Kidney (tissue), 14 donors: ENCODE results near the gene C7orf57. TPM values are rescaled to one million over a fixed set of nuclear protein-coding genes. Genes with fewer than 3 reads are reported as not detected.

Source experiments
- DNase-seq, 5 donors: peaks; one replicate each; pipeline ENCODE4 v3.0.0-alpha.2; 2013 to 2020
- FAIRE-seq: peaks from 2 replicates; lab custom pipeline; 2012; peaks lifted over from hg19 to GRCh38; lab: Jason Lieb, UNC
- H3K27ac ChIP-seq, 2 donors: one replicate each; pipeline ENCODE4 v1.7.0; 2013; ENCODE audit warnings: low read depth in 2 of 2, low read length in 2 of 2, inconsistent platforms in 1 of 2
- H3K27me3 ChIP-seq: one replicate; pipeline ENCODE4 v1.7.1; 2013; ENCODE audit warnings: low read length, inconsistent platforms; ENCODE audit not compliant: control insufficient read depth, insufficient read depth
- H3K36me3 ChIP-seq, 3 donors: one replicate each; pipeline versions ENCODE4 v1.7.0 to v1.7.1; 2013; ENCODE audit warnings: low read length in 3 of 3, control low read depth in 1 of 3, inconsistent platforms in 1 of 3; ENCODE audit not compliant: insufficient read depth in 3 of 3, control insufficient read depth in 2 of 3
- H3K4me1 ChIP-seq, 3 donors: one replicate each; pipeline versions ENCODE4 v1.7.0 to v1.7.1; 2013; ENCODE audit warnings: low read length in 3 of 3, inconsistent platforms in 1 of 3, low read depth in 1 of 3; ENCODE audit not compliant: control insufficient read depth in 2 of 3, insufficient read depth in 2 of 3
- H3K4me3 ChIP-seq, 3 donors: one replicate each; pipeline versions ENCODE4 v1.7.0 to v1.8.1; 2013; ENCODE audit warnings: low read length in 3 of 3, control low read depth in 1 of 3, inconsistent platforms in 1 of 3
- H3K9ac ChIP-seq, 3 donors: one replicate each; pipeline versions ENCODE4 v1.7.0 to v1.7.1; 2013; ENCODE audit warnings: low read length in 3 of 3, control low read depth in 1 of 3, inconsistent platforms in 1 of 3
- H3K9me3 ChIP-seq, 3 donors: one replicate each; pipeline versions ENCODE4 v1.7.0 to v1.7.1; 2013; ENCODE audit warnings: low read length in 3 of 3, control low read depth in 1 of 3, inconsistent platforms in 1 of 3; ENCODE audit not compliant: control insufficient read depth in 2 of 3, insufficient read depth in 1 of 3
- intact Hi-C: fragments of 100-400 bp; cut with DNase I; formaldehyde crosslinking; loops from one replicate; pipeline ENCODE4 v1.11.1; 2022
- polyA plus RNA-seq: library from polyadenylated mRNA; stranded (reverse); fragments of 350-450 nt; fragmentation: Illumina TruSeq; extraction: RNeasy Lipid Tissue Mini Kit (QIAGEN cat#74804); gene quantifications from one replicate; pipeline ENCODE4 v1.2.3, GENCODE V29; 2014; ENCODE audit warnings: low read depth, low replicate concordance; ENCODE audit not compliant: insufficient read depth
- total RNA-seq: library from RNA; stranded (reverse); fragmentation: NEBNext Ultra II Directional; extraction: Animal tissue kit (Norgen Biotek cat#: 25700); gene quantifications from one replicate; pipeline ENCODE4 v1.2.1, GENCODE V29; 2021
- TF ChIP-seq, protein P1 (sequence below): IDR thresholded peaks from 3 replicates; pipeline ENCODE4 v1.5.1; 2012; ENCODE audit warnings: mild to moderate bottlenecking, moderate library complexity, borderline replicate concordance; ENCODE audit not compliant: insufficient read depth; ENCODE audit errors: extremely low read depth
- donor health status: control.
- donor health status: control.
- donor health status: control.
- donor health status: control.
- donor health status: control.
- donor health status: DM: yes; HTN: yes; CAD: no.
- donor health status: Normal renal cell carcinoma (clear cell type).

The C7orf57 gene
- total and polyA plus RNA-seq, 2 donors from 2014 or later, result 0.63 TPM; not detected in 1

DNA sequence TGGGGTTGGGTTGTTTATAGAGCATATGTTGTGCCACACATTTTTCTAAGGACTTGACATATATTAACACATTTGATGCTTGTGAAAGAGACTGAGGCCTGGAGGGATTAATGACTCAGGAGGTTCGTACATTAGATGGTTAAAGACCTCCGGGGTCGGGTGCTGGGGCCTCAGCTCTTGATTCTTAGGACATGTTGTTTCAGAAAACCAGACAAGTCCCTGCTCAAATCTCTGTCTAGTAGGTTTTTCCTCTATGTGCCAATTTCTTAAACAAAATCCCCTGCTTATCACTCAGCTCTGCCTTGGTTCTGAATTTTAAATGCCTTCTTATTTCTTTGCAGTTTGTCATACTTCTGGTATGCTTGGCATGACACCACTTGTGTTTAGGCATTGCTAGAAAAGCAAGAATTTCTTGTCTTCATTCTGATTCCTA is 59.5 kb downstream of the C7orf57 start:
- Histone ChIP-seq H3K9me3 (no peaks in the 10 kb centered on the region), H3K4me3 (no peak overlapping the region), H3K4me1 (peaks cover 0 to 5% (median 0%) of the 10 kb centered on the region in 3 donors), H3K27me3 (no peaks in the 10 kb centered on the region), H3K9ac (no peak overlapping the region), H3K36me3 (peaks cover 0 to 34% (median 12%) of the 10 kb centered on the region in 3 donors), H3K27ac (no peak overlapping the region)
- intact Hi-C loops, result no loop called here
- DNase-seq, result no peak
- FAIRE-seq, result no peak
- TF ChIP-seq, protein P1, sequence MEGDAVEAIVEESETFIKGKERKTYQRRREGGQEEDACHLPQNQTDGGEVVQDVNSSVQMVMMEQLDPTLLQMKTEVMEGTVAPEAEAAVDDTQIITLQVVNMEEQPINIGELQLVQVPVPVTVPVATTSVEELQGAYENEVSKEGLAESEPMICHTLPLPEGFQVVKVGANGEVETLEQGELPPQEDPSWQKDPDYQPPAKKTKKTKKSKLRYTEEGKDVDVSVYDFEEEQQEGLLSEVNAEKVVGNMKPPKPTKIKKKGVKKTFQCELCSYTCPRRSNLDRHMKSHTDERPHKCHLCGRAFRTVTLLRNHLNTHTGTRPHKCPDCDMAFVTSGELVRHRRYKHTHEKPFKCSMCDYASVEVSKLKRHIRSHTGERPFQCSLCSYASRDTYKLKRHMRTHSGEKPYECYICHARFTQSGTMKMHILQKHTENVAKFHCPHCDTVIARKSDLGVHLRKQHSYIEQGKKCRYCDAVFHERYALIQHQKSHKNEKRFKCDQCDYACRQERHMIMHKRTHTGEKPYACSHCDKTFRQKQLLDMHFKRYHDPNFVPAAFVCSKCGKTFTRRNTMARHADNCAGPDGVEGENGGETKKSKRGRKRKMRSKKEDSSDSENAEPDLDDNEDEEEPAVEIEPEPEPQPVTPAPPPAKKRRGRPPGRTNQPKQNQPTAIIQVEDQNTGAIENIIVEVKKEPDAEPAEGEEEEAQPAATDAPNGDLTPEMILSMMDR, result no peak

GRCh38 chr7:48096273-48096672 is 60.9 kb downstream of the C7orf57 start:
- Histone ChIP-seq H3K4me3 (no peak overlapping the region), H3K27ac (no peak overlapping the region), H3K9me3 (no peaks in the 10 kb centered on the region), H3K9ac (no peak overlapping the region), H3K36me3 (peaks cover 0 to 34% (median 12%) of the 10 kb centered on the region in 3 donors), H3K27me3 (no peaks in the 10 kb centered on the region), H3K4me1 (no peaks in the 10 kb centered on the region)
- DNase-seq, result no peak
- FAIRE-seq, result no peak
- TF ChIP-seq, protein P1, result no peak
- intact Hi-C loops, result no loop called here

DNA sequence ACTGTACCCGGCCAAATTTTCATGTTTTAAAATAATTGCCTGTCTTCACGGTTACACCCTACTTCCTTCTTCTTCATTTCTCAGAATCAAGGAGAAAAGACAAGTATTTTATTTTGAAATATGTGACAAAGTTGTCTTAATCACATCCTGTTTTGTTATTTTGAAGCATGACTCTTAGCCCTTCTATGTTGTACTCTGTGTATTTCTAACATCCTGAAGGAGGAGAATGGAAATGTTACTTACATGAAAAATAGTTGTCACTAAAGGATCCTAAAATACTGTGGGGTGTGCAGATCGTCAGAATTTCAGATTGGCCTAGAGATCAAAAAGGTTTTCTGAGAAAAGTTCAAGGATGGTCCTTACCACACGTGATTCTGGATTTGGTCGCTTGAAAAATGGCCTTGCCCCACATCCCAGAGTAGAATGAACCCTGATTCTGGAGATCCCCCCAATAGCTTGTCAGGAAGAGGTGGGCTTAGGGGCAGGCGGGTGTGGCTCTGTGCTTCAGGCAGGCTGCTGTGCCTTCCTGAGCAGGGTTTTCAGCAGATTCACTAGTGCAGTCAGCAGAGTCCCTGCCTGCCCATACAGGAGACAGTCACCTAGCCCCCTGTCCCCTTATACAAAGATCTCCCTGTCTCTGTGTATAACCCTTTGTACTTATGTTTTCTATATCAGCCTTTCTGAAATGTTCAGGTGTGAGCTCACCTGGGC is 62.3 kb downstream of the C7orf57 start:
- FAIRE-seq (no peak), DNase-seq (no peak)
- intact Hi-C loops, result no loop called here
- TF ChIP-seq, protein P1, result no peak
- Histone ChIP-seq H3K27me3 (no peaks in the 10 kb centered on the region), H3K9ac (peak overlapping the region in 1 of 3 donors; percentile 10), H3K9me3 (no peaks in the 10 kb centered on the region), H3K27ac (peak overlapping the region in 1 of 2 donors; percentile 67), H3K4me1 (no peaks in the 10 kb centered on the region), H3K4me3 (no peak overlapping the region), H3K36me3 (peaks cover 0 to 37% (median 16%) of the 10 kb centered on the region in 3 donors)
